ENCODE measurements around the gene FLCN.

Gene FLCN

DNA sequence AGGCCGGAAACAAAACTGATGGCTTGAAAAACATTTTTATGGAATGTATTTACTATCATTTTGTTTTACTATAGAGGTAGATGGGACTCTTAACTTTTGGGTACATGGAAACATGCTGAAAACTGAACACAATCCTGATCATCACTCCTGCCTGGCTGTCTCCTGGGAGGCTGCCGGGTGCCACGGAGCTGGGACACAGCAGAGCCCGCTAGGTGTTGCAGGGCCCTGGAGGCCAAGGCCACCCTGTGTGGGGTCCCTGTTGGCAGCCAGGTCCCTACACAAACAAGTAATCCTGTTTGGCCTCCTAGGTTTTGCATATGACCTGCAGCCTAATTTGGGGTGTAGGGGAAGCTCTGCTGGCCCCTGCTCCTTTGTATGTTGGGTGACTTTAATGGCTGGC lies 48.4 kb downstream of the FLCN start:
- TF ChIP-seq NFIC (IDR thresholded peaks at IDR 0.05), result no peak
- no peak for TF ChIP-seq CREB1 (IDR thresholded peaks at IDR 0.05; ENCODE audit: low read depth)
- no peak for TF ChIP-seq TCF12 (IDR thresholded peaks at IDR 0.05; ENCODE audit: low read depth)
- TF ChIP-seq, protein P1, sequence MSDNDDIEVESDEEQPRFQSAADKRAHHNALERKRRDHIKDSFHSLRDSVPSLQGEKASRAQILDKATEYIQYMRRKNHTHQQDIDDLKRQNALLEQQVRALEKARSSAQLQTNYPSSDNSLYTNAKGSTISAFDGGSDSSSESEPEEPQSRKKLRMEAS (IDR thresholded peaks at IDR 0.05), result no peak
- no peak for TF ChIP-seq YY1 (IDR thresholded peaks at IDR 0.05; ENCODE audit: low read depth)
- TF ChIP-seq, protein P2, sequence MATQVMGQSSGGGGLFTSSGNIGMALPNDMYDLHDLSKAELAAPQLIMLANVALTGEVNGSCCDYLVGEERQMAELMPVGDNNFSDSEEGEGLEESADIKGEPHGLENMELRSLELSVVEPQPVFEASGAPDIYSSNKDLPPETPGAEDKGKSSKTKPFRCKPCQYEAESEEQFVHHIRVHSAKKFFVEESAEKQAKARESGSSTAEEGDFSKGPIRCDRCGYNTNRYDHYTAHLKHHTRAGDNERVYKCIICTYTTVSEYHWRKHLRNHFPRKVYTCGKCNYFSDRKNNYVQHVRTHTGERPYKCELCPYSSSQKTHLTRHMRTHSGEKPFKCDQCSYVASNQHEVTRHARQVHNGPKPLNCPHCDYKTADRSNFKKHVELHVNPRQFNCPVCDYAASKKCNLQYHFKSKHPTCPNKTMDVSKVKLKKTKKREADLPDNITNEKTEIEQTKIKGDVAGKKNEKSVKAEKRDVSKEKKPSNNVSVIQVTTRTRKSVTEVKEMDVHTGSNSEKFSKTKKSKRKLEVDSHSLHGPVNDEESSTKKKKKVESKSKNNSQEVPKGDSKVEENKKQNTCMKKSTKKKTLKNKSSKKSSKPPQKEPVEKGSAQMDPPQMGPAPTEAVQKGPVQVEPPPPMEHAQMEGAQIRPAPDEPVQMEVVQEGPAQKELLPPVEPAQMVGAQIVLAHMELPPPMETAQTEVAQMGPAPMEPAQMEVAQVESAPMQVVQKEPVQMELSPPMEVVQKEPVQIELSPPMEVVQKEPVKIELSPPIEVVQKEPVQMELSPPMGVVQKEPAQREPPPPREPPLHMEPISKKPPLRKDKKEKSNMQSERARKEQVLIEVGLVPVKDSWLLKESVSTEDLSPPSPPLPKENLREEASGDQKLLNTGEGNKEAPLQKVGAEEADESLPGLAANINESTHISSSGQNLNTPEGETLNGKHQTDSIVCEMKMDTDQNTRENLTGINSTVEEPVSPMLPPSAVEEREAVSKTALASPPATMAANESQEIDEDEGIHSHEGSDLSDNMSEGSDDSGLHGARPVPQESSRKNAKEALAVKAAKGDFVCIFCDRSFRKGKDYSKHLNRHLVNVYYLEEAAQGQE (IDR thresholded peaks at IDR 0.05; ENCODE audit: low read depth), result no peak
- TF ChIP-seq FOXM1 (IDR thresholded peaks at IDR 0.05; ENCODE audit: borderline replicate concordance, low read depth), result no peak
- no peak for TF ChIP-seq EP300 (IDR thresholded peaks at IDR 0.05; ENCODE audit: borderline replicate concordance)
- TF ChIP-seq TEAD4 (IDR thresholded peaks at IDR 0.05), result no peak
- TF ChIP-seq EGR1 (IDR thresholded peaks at IDR 0.05), result no peak
- TF ChIP-seq RAD21 (IDR thresholded peaks at IDR 0.05; ENCODE audit: low read depth), result no peak
- TF ChIP-seq CEBPB (IDR thresholded peaks at IDR 0.05), result no peak
- TF ChIP-seq USF1 (IDR thresholded peaks at IDR 0.05), result no peak
- no peak for TF ChIP-seq TAF1 (IDR thresholded peaks at IDR 0.05; ENCODE audit: low read depth)
- TF ChIP-seq ZBTB7A (IDR thresholded peaks at IDR 0.05; ENCODE audit: low read depth), result no peak

DNA sequence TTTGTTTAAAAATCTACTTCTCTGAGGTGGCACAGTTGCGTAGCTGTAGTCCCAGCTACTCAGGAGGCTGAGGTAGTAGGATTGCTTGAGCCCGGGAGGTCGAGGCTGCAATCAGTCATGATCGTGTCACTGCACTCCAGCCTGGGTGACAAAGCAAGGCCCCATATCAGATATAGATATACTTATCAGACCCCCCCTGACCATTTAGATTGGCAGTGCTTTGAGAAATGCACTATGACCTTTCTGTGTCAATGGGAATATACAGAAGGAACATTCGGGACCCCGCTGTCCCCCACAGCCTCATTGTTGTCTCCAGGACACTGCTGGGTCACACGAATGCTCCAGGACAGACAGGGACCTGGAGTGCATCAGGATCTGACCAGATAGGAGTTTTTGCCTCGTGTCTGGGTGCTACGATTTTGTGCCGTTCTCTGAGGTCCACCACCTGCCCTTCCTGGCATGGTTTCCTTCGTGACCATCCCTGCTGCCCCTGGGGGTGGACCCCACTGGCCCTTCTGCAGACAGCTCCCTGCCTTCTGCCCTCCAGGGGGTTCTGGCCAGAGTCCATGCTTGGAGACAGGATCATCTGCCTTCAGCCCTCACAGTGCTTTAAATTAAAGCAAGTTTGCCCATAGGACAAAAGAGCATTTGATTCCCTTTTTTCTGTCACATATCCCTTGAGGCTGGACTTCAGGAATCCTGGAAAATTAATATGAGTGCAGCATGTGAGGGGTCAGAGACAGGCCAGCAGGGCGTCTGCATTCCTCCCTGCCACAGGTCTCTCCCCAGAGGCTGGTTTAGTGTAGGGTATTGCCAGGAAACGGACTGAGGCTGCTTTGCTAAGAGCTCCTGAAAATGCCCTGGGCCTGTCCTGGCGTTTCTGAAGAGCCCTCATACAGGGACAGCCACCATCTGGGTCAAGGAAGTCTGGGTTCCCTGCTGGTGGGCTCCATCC lies 50.1 kb downstream of the FLCN start:
- TF ChIP-seq TCF12 (IDR thresholded peaks at IDR 0.05; ENCODE audit: low read depth) (no peak), EGR1 (IDR thresholded peaks at IDR 0.05) (no peak), TAF1 (IDR thresholded peaks at IDR 0.05; ENCODE audit: low read depth) (no peak), FOXM1 (IDR thresholded peaks at IDR 0.05; ENCODE audit: borderline replicate concordance, low read depth) (no peak), RAD21 (IDR thresholded peaks at IDR 0.05; ENCODE audit: low read depth) (no peak), ZBTB7A (IDR thresholded peaks at IDR 0.05; ENCODE audit: low read depth) (no peak), YY1 (IDR thresholded peaks at IDR 0.05; ENCODE audit: low read depth) (no peak), CREB1 (IDR thresholded peaks at IDR 0.05; ENCODE audit: low read depth) (no peak), USF1 (IDR thresholded peaks at IDR 0.05) (no peak), CEBPB (IDR thresholded peaks at IDR 0.05) (no peak), NFIC (IDR thresholded peaks at IDR 0.05) (no peak), TEAD4 (IDR thresholded peaks at IDR 0.05) (no peak), EP300 (IDR thresholded peaks at IDR 0.05; ENCODE audit: borderline replicate concordance) (no peak)
- TF ChIP-seq, protein P2 (IDR thresholded peaks at IDR 0.05; ENCODE audit: low read depth), result no peak
- TF ChIP-seq, protein P1 (IDR thresholded peaks at IDR 0.05), result no peak

GRCh38 chr17:17186051-17186450 lies 50.9 kb downstream of the FLCN start:
- TF ChIP-seq YY1 (IDR thresholded peaks at IDR 0.05; ENCODE audit: low read depth) (no peak), FOXM1 (IDR thresholded peaks at IDR 0.05; ENCODE audit: borderline replicate concordance, low read depth) (no peak)
- TF ChIP-seq, protein P1 (IDR thresholded peaks at IDR 0.05), result 0 out of 2 replicates have a peak, but pooled peaks have one; percentile 25

- TF ChIP-seq CREB1 (IDR thresholded peaks at IDR 0.05; ENCODE audit: low read depth), result no peak
Observed at GRCh38 chr17:17183744-17184143, 53.2 kb downstream of the FLCN start.

DNA sequence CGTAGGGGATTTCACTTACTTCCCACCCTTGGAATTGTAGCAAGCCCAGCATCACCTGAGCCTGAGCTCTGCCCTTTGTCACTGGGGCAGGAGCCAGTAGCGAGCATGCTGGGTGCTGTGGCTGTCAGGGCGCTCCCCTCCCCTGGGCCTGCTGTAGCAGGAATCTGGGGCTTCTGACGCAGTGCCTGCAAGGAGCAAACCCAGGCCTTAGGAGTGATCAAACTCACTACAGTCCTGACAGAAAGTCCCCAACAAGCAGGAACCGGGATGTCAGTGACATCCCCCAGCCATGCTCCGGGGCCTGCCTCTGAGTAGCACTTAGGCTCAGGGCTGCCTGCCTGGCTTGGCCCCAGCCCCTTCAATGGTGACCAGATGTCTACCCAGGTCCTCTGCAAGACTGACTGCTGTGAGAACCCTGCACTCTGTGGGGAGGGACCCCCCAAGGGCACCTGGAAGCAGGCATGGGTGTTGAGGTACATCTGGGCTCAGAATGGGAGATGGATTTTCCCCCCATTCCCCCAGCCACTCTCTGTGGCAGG lies 54.3 kb downstream of the FLCN start:
- TF ChIP-seq FOXM1 (IDR thresholded peaks at IDR 0.05; ENCODE audit: borderline replicate concordance, low read depth) (no peak), EP300 (IDR thresholded peaks at IDR 0.05; ENCODE audit: borderline replicate concordance) (no peak), YY1 (IDR thresholded peaks at IDR 0.05; ENCODE audit: low read depth) (no peak), RAD21 (IDR thresholded peaks at IDR 0.05; ENCODE audit: low read depth) (no peak), EGR1 (IDR thresholded peaks at IDR 0.05) (no peak), CREB1 (IDR thresholded peaks at IDR 0.05; ENCODE audit: low read depth) (no peak), TEAD4 (IDR thresholded peaks at IDR 0.05) (no peak), TCF12 (IDR thresholded peaks at IDR 0.05; ENCODE audit: low read depth) (no peak), CEBPB (IDR thresholded peaks at IDR 0.05) (no peak), ZBTB7A (IDR thresholded peaks at IDR 0.05; ENCODE audit: low read depth) (no peak), USF1 (IDR thresholded peaks at IDR 0.05) (no peak), NFIC (IDR thresholded peaks at IDR 0.05) (no peak)
- TF ChIP-seq, protein P1 (IDR thresholded peaks at IDR 0.05), result no peak
